EH (cell line): Measurements from ENCODE around the gene CTRB2.
"Not testable (repeated sequence)": the region's sequence is repeated elsewhere in the genome, so short reads cannot be mapped to it uniquely, and the experiment has no call there.

Experiments used
- DNase-seq: peaks from one replicate; pipeline ENCODE4 v3.0.0-alpha.2; 2015; ENCODE audit warnings: low read depth

Gene CTRB2

GRCh38 chr16:75226550-75227360 lies 19.8 kb upstream of the CTRB2 start:
- DNase-seq = no peak

GRCh38 chr16:75225678-75226515 lies 18.9 kb upstream of the CTRB2 start:
- no peak for DNase-seq

GRCh38 chr16:75225092-75225491 lies 18.1 kb upstream of the CTRB2 start:
- no peak for DNase-seq

GRCh38 chr16:75224306-75225082 lies 17.5 kb upstream of the CTRB2 start:
- DNase-seq = peak; percentile 42

GRCh38 chr16:75223129-75223528 lies 16.2 kb upstream of the CTRB2 start:
- DNase-seq = not testable (repeated sequence)

GRCh38 chr16:75222271-75222783 lies 15.4 kb upstream of the CTRB2 start:
- no peak for DNase-seq

GRCh38 chr16:75219838-75220237 lies 12.9 kb upstream of the CTRB2 start:
- no peak for DNase-seq

- DNase-seq = no peak
Observed at GRCh38 chr16:75219088-75219487, 12.1 kb upstream of the CTRB2 start.

GRCh38 chr16:75218256-75219076 lies 11.5 kb upstream of the CTRB2 start, which contains the start of gene CTRB1:
CTRB1 (plus strand) TSS chr16:75218988; CDS start chr16:75219008, 20 bp downstream.
- no peak for DNase-seq

- DNase-seq = no peak
Observed at GRCh38 chr16:75217389-75217851, 10.5 kb upstream of the CTRB2 start.

- no peak for DNase-seq
Observed at GRCh38 chr16:75216576-75216975, 9.6 kb upstream of the CTRB2 start.

- DNase-seq = no peak
Observed at GRCh38 chr16:75216127-75216526, 9.2 kb upstream of the CTRB2 start.

- DNase-seq = not testable (repeated sequence)
Observed at GRCh38 chr16:75211286-75211685, 4.3 kb upstream of the CTRB2 start.

GRCh38 chr16:75209944-75210343 lies 3.0 kb upstream of the CTRB2 start:
- DNase-seq = no peak

GRCh38 chr16:75209514-75209913 lies 2.6 kb upstream of the CTRB2 start:
- DNase-seq = not testable (repeated sequence)

- DNase-seq = no peak
Observed at GRCh38 chr16:75208861-75209505, 2.0 kb upstream of the CTRB2 start.

GRCh38 chr16:75208242-75208825 lies 1.4 kb upstream of the CTRB2 start:
- DNase-seq = no peak

- no peak for DNase-seq
Observed at GRCh38 chr16:75207831-75208230, 870 bp upstream of the CTRB2 start.

- not testable (repeated sequence) for DNase-seq
Observed at GRCh38 chr16:75205961-75206748, 806 bp downstream of the CTRB2 start.
